Esophagus squamous epithelium (tissue), 5 donors: Measurements from ENCODE around the gene PDGFC. TPM values are rescaled to one million over a fixed set of nuclear protein-coding genes. Genes with fewer than 3 reads are reported as not detected.

ENCODE experiments used
- DNase-seq: peaks from one replicate; lab custom pipeline; 2025; lab: John Stamatoyannopoulos, UW
- H3K27ac ChIP-seq, 4 donors: fragments of 200-600 bp; sonication (generic); one replicate each; pipeline ENCODE4 v1.5.1; 2016 to 2019; ENCODE audit warnings: mild to moderate bottlenecking in 1 of 4
- H3K27me3 ChIP-seq, 4 donors: fragments of 200-600 bp; sonication (generic); 1 replicate in 3 of 4; 2 replicates in 1 of 4; pipeline versions ENCODE4 v1.5.1 to v1.6.0; 2017 to 2021; ENCODE audit warnings: antibody characterized with exemption in 1 of 4
- H3K36me3 ChIP-seq, 3 donors: fragments of 200-600 bp; sonication (generic); one replicate each; pipeline ENCODE4 v1.5.1; 2016 to 2019
- H3K4me1 ChIP-seq, 3 donors: fragments of 200-600 bp; sonication (generic); one replicate each; pipeline ENCODE4 v1.5.1; 2017 to 2019
- H3K4me3 ChIP-seq, 4 donors: fragments of 200-600 bp; sonication (generic); 1 replicate in 3 of 4; 2 replicates in 1 of 4; pipeline ENCODE4 v1.5.1; 2016 to 2019; ENCODE audit warnings: mild to moderate bottlenecking in 2 of 4, moderate library complexity in 1 of 4
- H3K9me3 ChIP-seq, 3 donors: fragments of 200-600 bp; sonication (generic); one replicate each; pipeline ENCODE4 v1.5.1; 2016 to 2019
- POLR2A ChIP-seq, 4 donors: fragments of 450-650 bp; IDR thresholded peaks; one replicate each; pipeline ENCODE4 v1.6.1; 2017; ENCODE audit warnings: antibody characterized with exemption in 4 of 4, mild to moderate bottlenecking in 4 of 4, moderate library complexity in 3 of 4
- WGBS, 2 donors: methylation state at CpG; one replicate each; pipeline ENCODE4 v1.1.5; 2018; 5-methylcytosine and 5-hydroxymethylcytosine counted together
- intact Hi-C: fragments of 100-400 bp; cut with DNase I; formaldehyde crosslinking; loops from one replicate; pipeline ENCODE4 v1.15.0; 2022
- total RNA-seq, 4 donors: library from RNA; depleted of rRNA; stranded (reverse); fragments of >200 nt; gene quantifications; one replicate each; pipeline ENCODE4 v1.1.0, GENCODE V29; 2016
- TF ChIP-seq, protein P1 (sequence below), 6 experiments: fragments of 450-650 bp in 4 of 6; fragments of 200-600 bp in 2 of 6; sonication (generic) in 2 of 6; IDR thresholded peaks; one replicate each; pipeline ENCODE4 v1.5.1; 2016 to 2019; ENCODE audit warnings: antibody characterized with exemption in 6 of 6, mild to moderate bottlenecking in 4 of 6, moderate library complexity in 4 of 6
- donor health status: DM: yes; HTN: yes; CAD: no.

PDGFC gene
- total RNA-seq, 4 donors from 2014 or later = 2.9 to 22.1 (median 7.7) TPM

DNA sequence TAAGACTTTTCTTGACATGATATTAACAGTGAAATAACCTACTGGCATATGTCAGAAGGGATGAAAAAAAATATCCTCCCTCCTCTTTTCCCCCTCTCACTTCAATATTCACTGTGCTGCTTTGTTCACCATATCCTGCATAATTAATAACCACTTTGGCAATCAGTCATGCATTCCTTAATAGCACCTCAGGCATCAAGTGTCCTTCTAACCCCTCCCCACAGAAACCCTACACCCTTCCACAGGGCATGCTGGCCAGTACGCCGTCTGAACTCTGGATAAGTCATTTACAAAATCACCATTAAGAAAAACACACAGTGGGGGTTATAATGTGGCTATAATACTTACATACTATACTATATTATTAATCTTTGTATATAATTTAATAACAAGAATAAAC is 165.9 kb downstream of the PDGFC start:
- TF ChIP-seq POLR2A (IDR thresholded peaks at IDR 0.05) = no peak
- TF ChIP-seq, protein P1, sequence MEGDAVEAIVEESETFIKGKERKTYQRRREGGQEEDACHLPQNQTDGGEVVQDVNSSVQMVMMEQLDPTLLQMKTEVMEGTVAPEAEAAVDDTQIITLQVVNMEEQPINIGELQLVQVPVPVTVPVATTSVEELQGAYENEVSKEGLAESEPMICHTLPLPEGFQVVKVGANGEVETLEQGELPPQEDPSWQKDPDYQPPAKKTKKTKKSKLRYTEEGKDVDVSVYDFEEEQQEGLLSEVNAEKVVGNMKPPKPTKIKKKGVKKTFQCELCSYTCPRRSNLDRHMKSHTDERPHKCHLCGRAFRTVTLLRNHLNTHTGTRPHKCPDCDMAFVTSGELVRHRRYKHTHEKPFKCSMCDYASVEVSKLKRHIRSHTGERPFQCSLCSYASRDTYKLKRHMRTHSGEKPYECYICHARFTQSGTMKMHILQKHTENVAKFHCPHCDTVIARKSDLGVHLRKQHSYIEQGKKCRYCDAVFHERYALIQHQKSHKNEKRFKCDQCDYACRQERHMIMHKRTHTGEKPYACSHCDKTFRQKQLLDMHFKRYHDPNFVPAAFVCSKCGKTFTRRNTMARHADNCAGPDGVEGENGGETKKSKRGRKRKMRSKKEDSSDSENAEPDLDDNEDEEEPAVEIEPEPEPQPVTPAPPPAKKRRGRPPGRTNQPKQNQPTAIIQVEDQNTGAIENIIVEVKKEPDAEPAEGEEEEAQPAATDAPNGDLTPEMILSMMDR (IDR thresholded peaks at IDR 0.05) = no peak
- WGBS, 2 donors = 67 to 73% methylated on average over 2 of the region's 2 CpGs
- Histone ChIP-seq H3K4me1 (no peaks in the 10 kb centered on the region), H3K27me3 (no peaks in the 10 kb centered on the region), H3K9me3 (no peaks in the 10 kb centered on the region), H3K36me3 (no peaks in the 10 kb centered on the region), H3K4me3 (no peak overlapping the region), H3K27ac (no peak overlapping the region)
- intact Hi-C loops = no loop called here
- DNase-seq = no peak

DNA sequence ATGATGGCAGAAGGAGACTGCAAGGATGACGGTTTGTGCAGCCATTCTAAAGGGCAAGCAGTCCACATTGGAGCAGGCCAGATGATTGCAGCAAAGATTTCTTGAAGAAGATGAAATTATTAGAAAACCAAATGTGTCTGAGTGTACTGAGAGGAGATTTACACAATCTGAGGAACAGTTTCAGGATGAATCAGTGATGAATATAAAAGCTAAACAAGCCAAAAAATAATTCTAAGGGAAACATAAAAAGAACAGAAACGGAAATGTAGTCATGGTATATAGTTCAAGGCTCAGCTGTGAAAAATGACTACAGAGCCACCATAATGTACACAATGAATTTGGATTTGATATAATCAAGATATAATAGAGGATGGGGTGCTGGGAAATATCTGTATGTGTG is 168.5 kb downstream of the PDGFC start:
- Histone ChIP-seq H3K4me3 (no peak overlapping the region), H3K27ac (no peak overlapping the region), H3K36me3 (no peaks in the 10 kb centered on the region), H3K27me3 (no peaks in the 10 kb centered on the region), H3K4me1 (peaks cover 0 to 14% (median 6%) of the 10 kb centered on the region in 3 donors), H3K9me3 (no peaks in the 10 kb centered on the region)
- DNase-seq = no peak
- WGBS, 2 donors = 49 to 61% methylated on average over 2 of the region's 2 CpGs
- intact Hi-C loops = no loop called here
- no peak for TF ChIP-seq POLR2A (IDR thresholded peaks at IDR 0.05)
- TF ChIP-seq, protein P1 (IDR thresholded peaks at IDR 0.05) = no peak

DNA sequence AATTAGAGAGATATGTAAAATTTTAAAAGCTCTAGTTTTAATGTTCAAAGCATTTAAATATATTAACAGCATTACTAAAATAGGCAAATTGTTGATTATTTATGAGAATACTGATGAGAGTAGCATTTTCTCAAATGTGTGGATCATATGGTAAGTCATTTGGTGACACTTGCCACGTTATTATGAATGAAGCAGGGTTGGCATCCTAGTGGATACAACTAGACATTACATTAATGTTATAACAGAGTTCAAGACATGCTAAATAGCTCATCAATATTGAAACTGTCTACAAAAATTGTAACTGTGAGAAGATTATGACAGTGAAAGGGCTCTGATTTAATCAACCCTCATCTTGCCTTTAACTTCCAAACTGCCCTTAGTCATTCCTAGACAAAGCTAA is 171.1 kb downstream of the PDGFC start:
- Histone ChIP-seq H3K9me3 (no peaks in the 10 kb centered on the region), H3K4me1 (peaks cover 0 to 15% (median 6%) of the 10 kb centered on the region in 3 donors), H3K27ac (no peak overlapping the region), H3K4me3 (no peak overlapping the region), H3K27me3 (no peaks in the 10 kb centered on the region), H3K36me3 (no peaks in the 10 kb centered on the region)
- WGBS, 2 donors = 53 to 81% methylated on average over 1 of the region's 1 CpG
- intact Hi-C loops = no loop called here
- no peak for DNase-seq
- TF ChIP-seq POLR2A (IDR thresholded peaks at IDR 0.05) = no peak
- TF ChIP-seq, protein P1 (IDR thresholded peaks at IDR 0.05) = peak in 1 of 6 experiments; percentile 12

DNA sequence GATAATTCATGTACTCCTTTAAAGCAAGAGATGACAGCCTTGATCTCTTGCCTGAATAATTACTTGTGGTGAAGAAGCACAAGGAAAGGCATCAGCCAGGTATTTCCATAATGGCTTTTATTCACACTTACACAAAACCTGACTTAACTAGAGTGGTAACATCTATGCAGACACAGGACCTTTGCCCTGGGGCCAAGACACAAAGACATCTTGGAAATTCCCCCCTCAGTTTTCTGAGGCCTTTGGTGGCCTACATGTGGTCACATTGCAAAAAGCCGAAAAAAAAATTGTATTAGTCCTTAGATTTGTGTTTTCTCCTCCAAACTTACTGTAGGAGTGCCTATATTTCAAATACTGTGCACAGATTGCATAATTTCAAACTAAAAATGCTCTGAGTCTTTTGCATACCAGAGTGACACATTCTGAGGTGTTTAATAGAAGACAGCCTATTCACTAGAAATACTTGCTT is 172.4 kb downstream of the PDGFC start:
- TF ChIP-seq POLR2A (IDR thresholded peaks at IDR 0.05) = no peak
- TF ChIP-seq, protein P1 (IDR thresholded peaks at IDR 0.05) = no peak
- Histone ChIP-seq H3K4me3 (no peak overlapping the region), H3K36me3 (no peaks in the 10 kb centered on the region), H3K4me1 (peaks cover 0 to 15% (median 6%) of the 10 kb centered on the region in 3 donors), H3K9me3 (no peaks in the 10 kb centered on the region), H3K27me3 (no peaks in the 10 kb centered on the region), H3K27ac (peak overlapping the region in 1 of 4 donors; percentile 16)
- no peak for DNase-seq
- WGBS, 2 donors = 50% methylated on average over 1 of the region's 1 CpG
- intact Hi-C loops = no loop called here

DNA sequence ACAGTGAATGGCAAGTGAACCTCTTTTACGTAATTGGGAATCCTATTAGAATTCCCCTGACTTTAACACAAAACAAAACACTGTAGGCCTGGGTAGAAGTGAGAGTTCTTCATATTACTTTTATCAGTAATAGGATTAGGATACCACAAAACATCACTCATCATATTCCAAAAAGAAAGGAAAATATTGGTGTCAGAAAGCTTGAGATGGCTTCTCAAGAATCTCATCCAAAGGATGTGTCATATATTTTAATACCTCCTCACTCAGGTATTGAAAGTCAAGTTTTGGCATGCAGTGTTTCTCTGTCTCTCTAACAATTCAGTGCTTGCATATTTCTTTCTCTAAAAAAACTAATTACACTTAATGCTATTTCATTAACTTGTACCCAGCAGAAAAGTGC is 173.2 kb downstream of the PDGFC start:
- H3K36me3 ChIP-seq = no peaks in the 10 kb centered on the region
- 57 to 71% methylated on average over 1 of the region's 1 CpG for WGBS, 2 donors
- TF ChIP-seq, protein P1 (IDR thresholded peaks at IDR 0.05) = no peak
- no peak for TF ChIP-seq POLR2A (IDR thresholded peaks at IDR 0.05)
- peaks cover 0 to 15% (median 6%) of the 10 kb centered on the region in 3 donors for H3K4me1 ChIP-seq
- no peak overlapping the region for H3K4me3 ChIP-seq
- no peak for DNase-seq
- no peaks in the 10 kb centered on the region for H3K9me3 ChIP-seq
- intact Hi-C loops = no loop called here
- H3K27me3 ChIP-seq = no peaks in the 10 kb centered on the region
- H3K27ac ChIP-seq = no peak overlapping the region
